OCI-LY3 (cell line): ENCODE measurements around the gene MORN2.

Source experiments
- EZH2phosphoT487 ChIP-seq: fragments of 200-600 bp; shearing (Covaris generic); IDR thresholded peaks from 2 replicates; pipeline ENCODE4 v1.6.1; 2018; ENCODE audit warnings: antibody characterized with exemption, mixed run types, low read depth
- TF ChIP-seq, protein P1 (sequence below): fragments of 200-600, 300-600 bp; sonication (generic); IDR thresholded peaks from 2 replicates; pipeline ENCODE4 v1.5.1; 2014; ENCODE audit warnings: antibody characterized with exemption, low read length, low read depth

DNA sequence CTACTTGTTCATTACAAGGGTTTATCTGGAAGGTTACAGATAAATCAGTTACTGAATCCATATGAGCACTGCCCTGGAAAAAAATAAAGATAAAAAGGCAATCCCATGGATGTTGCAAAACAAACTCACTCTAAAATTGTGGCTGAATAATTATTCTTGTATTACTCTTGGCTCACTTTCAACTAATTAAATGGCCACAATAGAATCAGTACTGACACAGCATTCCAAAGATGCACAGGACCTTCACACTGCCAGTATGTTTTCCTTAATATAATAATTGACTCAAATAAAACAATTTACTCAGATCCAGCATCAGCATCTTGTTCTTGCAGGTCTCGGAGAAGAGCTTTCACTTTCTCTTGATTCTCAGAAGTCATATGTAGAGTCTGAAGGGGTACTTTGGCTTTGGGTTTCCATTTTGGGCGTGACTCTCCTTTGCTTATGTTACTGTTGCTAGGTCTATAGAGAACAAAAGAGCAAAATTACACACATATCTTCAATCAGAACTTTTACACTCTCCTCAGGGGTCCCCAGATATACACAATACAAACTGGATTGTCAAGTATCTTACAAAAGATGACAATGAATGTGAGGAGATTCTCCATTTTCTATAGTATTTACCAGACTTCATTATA lies 12.6 kb upstream of the MORN2 start:
- TF ChIP-seq, protein P1, sequence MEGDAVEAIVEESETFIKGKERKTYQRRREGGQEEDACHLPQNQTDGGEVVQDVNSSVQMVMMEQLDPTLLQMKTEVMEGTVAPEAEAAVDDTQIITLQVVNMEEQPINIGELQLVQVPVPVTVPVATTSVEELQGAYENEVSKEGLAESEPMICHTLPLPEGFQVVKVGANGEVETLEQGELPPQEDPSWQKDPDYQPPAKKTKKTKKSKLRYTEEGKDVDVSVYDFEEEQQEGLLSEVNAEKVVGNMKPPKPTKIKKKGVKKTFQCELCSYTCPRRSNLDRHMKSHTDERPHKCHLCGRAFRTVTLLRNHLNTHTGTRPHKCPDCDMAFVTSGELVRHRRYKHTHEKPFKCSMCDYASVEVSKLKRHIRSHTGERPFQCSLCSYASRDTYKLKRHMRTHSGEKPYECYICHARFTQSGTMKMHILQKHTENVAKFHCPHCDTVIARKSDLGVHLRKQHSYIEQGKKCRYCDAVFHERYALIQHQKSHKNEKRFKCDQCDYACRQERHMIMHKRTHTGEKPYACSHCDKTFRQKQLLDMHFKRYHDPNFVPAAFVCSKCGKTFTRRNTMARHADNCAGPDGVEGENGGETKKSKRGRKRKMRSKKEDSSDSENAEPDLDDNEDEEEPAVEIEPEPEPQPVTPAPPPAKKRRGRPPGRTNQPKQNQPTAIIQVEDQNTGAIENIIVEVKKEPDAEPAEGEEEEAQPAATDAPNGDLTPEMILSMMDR = no peak
- no peak for TF ChIP-seq EZH2phosphoT487
